GM21528 (cell line): ENCODE measurements around the gene SHC2.
"Not testable (repeated sequence)": the region's sequence is repeated elsewhere in the genome, so short reads cannot be mapped to it uniquely, and the experiment has no call there.

Source experiments
- ATAC-seq: cut with Tn5 transposase; IDR thresholded peaks from one replicate; pipeline ENCODE4 v1.9.1; 2021; ENCODE audit warnings: mild to moderate bottlenecking, moderate library complexity; ENCODE audit not compliant: unreplicated experiment, low FRiP score

Gene SHC2

GRCh38 chr19:427675-428074, 33.2 kb downstream of the SHC2 start:
- ATAC-seq = not testable (repeated sequence)

- ATAC-seq = no peak
These were observed 33.9 kb downstream of the SHC2 start for GRCh38 chr19:426725-427445.

- no peak for ATAC-seq
These were observed 35.8 kb downstream of the SHC2 start for GRCh38 chr19:425056-425455.

- no peak for ATAC-seq
These were observed 36.3 kb downstream of the SHC2 start for GRCh38 chr19:424546-424945.

- ATAC-seq = no peak
These were observed 37.0 kb downstream of the SHC2 start for GRCh38 chr19:423691-424466.

- not testable (repeated sequence) for ATAC-seq
These were observed 38.0 kb downstream of the SHC2 start for GRCh38 chr19:422917-423226.

- ATAC-seq = no peak
These were observed 38.5 kb downstream of the SHC2 start for GRCh38 chr19:422213-422916.

GRCh38 chr19:419721-420515, 40.9 kb downstream of the SHC2 start:
- no peak for ATAC-seq

GRCh38 chr19:418761-419671, 41.8 kb downstream of the SHC2 start:
- no peak for ATAC-seq

- no peak for ATAC-seq
These were observed 44.4 kb downstream of the SHC2 start for GRCh38 chr19:416416-416815.

- ATAC-seq = no peak
These were observed 45.5 kb downstream of the SHC2 start for GRCh38 chr19:415292-415691.

- no peak for ATAC-seq
These were observed 46.9 kb downstream of the SHC2 start for GRCh38 chr19:413756-414420.

- ATAC-seq = no peak
These were observed 48.2 kb downstream of the SHC2 start for GRCh38 chr19:412356-413355.

- ATAC-seq = no peak
These were observed 49.0 kb downstream of the SHC2 start for GRCh38 chr19:411723-412355.

- not testable (repeated sequence) for ATAC-seq
These were observed 49.6 kb downstream of the SHC2 start for GRCh38 chr19:411121-411722.

GRCh38 chr19:410243-410781, 50.5 kb downstream of the SHC2 start:
- ATAC-seq = no peak
